H9 (cell line): ENCODE measurements around the gene ST6GAL2. TPM values are rescaled to one million over a fixed set of nuclear protein-coding genes. Genes with fewer than 3 reads are reported as not detected.

Experiments
- DNase-seq: peaks from one replicate; pipeline ENCODE4 v3.0.0-alpha.2; 2017
- H2AFZ ChIP-seq: one replicate; pipeline ENCODE4 v1.6.1; 2013; ENCODE audit warnings: mild to moderate bottlenecking, low read length, control low read depth, moderate library complexity
- H2AK5ac ChIP-seq: 2 replicates; pipeline ENCODE4 v1.6.1; 2013; ENCODE audit warnings: low read length, control low read depth, mixed read lengths; ENCODE audit not compliant: insufficient read length
- H2BK120ac ChIP-seq: one replicate; pipeline ENCODE4 v1.6.1; 2013; ENCODE audit warnings: low read depth, mild to moderate bottlenecking, low read length, control low read depth, inconsistent platforms; ENCODE audit not compliant: poor library complexity, severe bottlenecking
- H2BK12ac ChIP-seq: 2 replicates; pipeline ENCODE4 v1.6.1; 2013; ENCODE audit warnings: low read length, control low read depth, mixed read lengths, low read depth; ENCODE audit not compliant: insufficient read length
- H2BK15ac ChIP-seq: 2 replicates; pipeline ENCODE4 v1.6.1; 2013; ENCODE audit warnings: low read depth, low read length, control low read depth
- H2BK20ac ChIP-seq: one replicate; pipeline ENCODE4 v1.6.1; 2013; ENCODE audit warnings: low read depth, mild to moderate bottlenecking, low read length, control low read depth, inconsistent platforms; ENCODE audit not compliant: poor library complexity, severe bottlenecking
- H2BK5ac ChIP-seq: 2 replicates; pipeline ENCODE4 v1.6.1; 2013; ENCODE audit warnings: low read length, control low read depth, mixed read lengths; ENCODE audit not compliant: insufficient read length
- H3K14ac ChIP-seq: 2 replicates; pipeline ENCODE4 v1.6.1; 2013; ENCODE audit warnings: low read length, control low read depth; ENCODE audit not compliant: insufficient read depth
- H3K18ac ChIP-seq: 2 replicates; pipeline ENCODE4 v1.6.1; 2013; ENCODE audit warnings: low read depth, mild to moderate bottlenecking, mixed read lengths, low read length, control low read depth; ENCODE audit not compliant: insufficient read length
- H3K23ac ChIP-seq: 2 replicates; pipeline ENCODE4 v1.6.1; 2013; ENCODE audit warnings: low read length, control low read depth, mixed read lengths, low read depth; ENCODE audit not compliant: insufficient read length
- H3K23me2 ChIP-seq: 2 replicates; pipeline ENCODE4 v1.6.1; 2013; ENCODE audit warnings: low read depth, mild to moderate bottlenecking, mixed read lengths, low read length, control low read depth; ENCODE audit not compliant: insufficient read length, poor library complexity, severe bottlenecking
- H3K27ac ChIP-seq: 2 replicates; pipeline ENCODE4 v1.5.1; 2013; ENCODE audit warnings: low read length, control low read depth, mixed read lengths, low read depth; ENCODE audit not compliant: insufficient read length
- H3K27me3 ChIP-seq: 2 replicates; pipeline ENCODE4 v1.6.1; 2013; ENCODE audit warnings: low read length, control low read depth, inconsistent platforms; ENCODE audit not compliant: insufficient read depth
- H3K4ac ChIP-seq: 2 replicates; pipeline ENCODE4 v1.6.1; 2013; ENCODE audit warnings: low read depth, mild to moderate bottlenecking, control low read depth, inconsistent platforms, low read length, moderate library complexity
- H3K4me1 ChIP-seq: 2 replicates; pipeline ENCODE4 v1.6.1; 2013; ENCODE audit warnings: low read length, control low read depth, inconsistent platforms; ENCODE audit not compliant: insufficient read depth
- H3K4me2 ChIP-seq: 2 replicates; pipeline ENCODE4 v1.6.1; 2013; ENCODE audit warnings: low read length, control low read depth, mixed read lengths; ENCODE audit not compliant: insufficient read length, insufficient read depth
- H3K56ac ChIP-seq: 2 replicates; pipeline ENCODE4 v1.6.1; 2013; ENCODE audit warnings: low read depth, mild to moderate bottlenecking, mixed read lengths, low read length, control low read depth; ENCODE audit not compliant: insufficient read length
- H3K79me1 ChIP-seq: 2 replicates; pipeline ENCODE4 v1.6.1; 2013; ENCODE audit warnings: low read depth, mild to moderate bottlenecking, moderate library complexity, low read length, control low read depth, inconsistent platforms; ENCODE audit not compliant: insufficient read depth, poor library complexity, severe bottlenecking
- H3K79me2 ChIP-seq: 2 replicates; pipeline ENCODE4 v1.6.1; 2013; ENCODE audit warnings: low read length, control low read depth, inconsistent platforms; ENCODE audit not compliant: insufficient read depth
- H3K9ac ChIP-seq: 2 replicates; pipeline ENCODE4 v1.6.1; 2013; ENCODE audit warnings: low read length, control low read depth, mixed read lengths; ENCODE audit not compliant: insufficient read length; ENCODE audit errors: extremely low read depth
- H3K9me3 ChIP-seq: one replicate; pipeline ENCODE4 v1.6.1; 2013; ENCODE audit warnings: low read depth, low read length, inconsistent platforms; ENCODE audit not compliant: control insufficient read depth
- H3T11ph ChIP-seq: one replicate; pipeline ENCODE4 v1.6.1; 2013; ENCODE audit warnings: mild to moderate bottlenecking, low read length, control low read depth, inconsistent platforms
- H4K20me1 ChIP-seq: one replicate; pipeline ENCODE4 v1.6.1; 2013; ENCODE audit not compliant: control insufficient read depth, insufficient read length, insufficient read depth
- H4K5ac ChIP-seq: 2 replicates; pipeline ENCODE4 v1.6.1; 2013; ENCODE audit warnings: low read depth, mild to moderate bottlenecking, mixed read lengths, low read length, control low read depth; ENCODE audit not compliant: insufficient read length
- H4K8ac ChIP-seq: replicated peaks from 2 replicates; pipeline ENCODE4 v1.6.1; 2013; ENCODE audit warnings: low read length, control low read depth, mixed read lengths, low read depth; ENCODE audit not compliant: insufficient read length
- H4K91ac ChIP-seq: 2 replicates; pipeline ENCODE4 v1.6.1; 2013; ENCODE audit warnings: low read depth, mild to moderate bottlenecking, moderate library complexity, mixed read lengths, low read length, control low read depth; ENCODE audit not compliant: insufficient read length
- H3K27ac Mint-ChIP-seq, 3 experiments: 2 replicates in 2 of 3; 3 replicates in 1 of 3; pipeline ENCODE4 v1.8.0; 2020 to 2021; ENCODE audit warnings: mixed read lengths in 3 of 3, mild to moderate bottlenecking in 1 of 3, moderate library complexity in 1 of 3
- H3K27me3 Mint-ChIP-seq: 2 replicates; pipeline ENCODE4 v1.8.0; 2021; ENCODE audit warnings: low read depth, mild to moderate bottlenecking, moderate library complexity, mixed read lengths
- H3K36me3 Mint-ChIP-seq, 3 experiments: 2 replicates in 2 of 3; 3 replicates in 1 of 3; pipeline ENCODE4 v1.8.0; 2020 to 2021; ENCODE audit warnings: low read depth in 3 of 3, mixed read lengths in 3 of 3; ENCODE audit not compliant: insufficient read depth in 1 of 3
- H3K4me1 Mint-ChIP-seq, 2 experiments: 2 replicates each; pipeline ENCODE4 v1.8.0; 2020; ENCODE audit warnings: mixed read lengths in 2 of 2
- H3K4me3 Mint-ChIP-seq, 2 experiments: 2 replicates in 1 of 2; 3 replicates in 1 of 2; pipeline ENCODE4 v1.8.0; 2020 to 2021; ENCODE audit warnings: mild to moderate bottlenecking in 2 of 2, mixed read lengths in 2 of 2, moderate library complexity in 1 of 2
- H3K9me3 Mint-ChIP-seq, 2 experiments: 2 replicates in 1 of 2; 3 replicates in 1 of 2; pipeline ENCODE4 v1.8.0; 2020; ENCODE audit warnings: mild to moderate bottlenecking in 2 of 2, mixed read lengths in 2 of 2, moderate library complexity in 1 of 2
- CTCF ChIP-seq: fragments of 200-600 bp; sonication (generic); conservative IDR thresholded peaks from 3 replicates; pipeline ENCODE4 v1.8.0; 2021; ENCODE audit warnings: antibody characterized with exemption, mild to moderate bottlenecking
- WGBS: extraction: QIAGEN DNeasy Blood & Tissue Kit; methylation state at CpG from one replicate; pipeline ENCODE4 v1.1.7; 2013; ENCODE audit warnings: missing lambda C conversion rate, low lambda C conversion rate, mixed read lengths; ENCODE audit not compliant: insufficient read length; ENCODE audit errors: extremely low coverage; 5-methylcytosine and 5-hydroxymethylcytosine counted together
- total RNA-seq: library from RNA; stranded (reverse); gene quantifications from 2 replicates; pipeline ENCODE4 v1.2.1, GENCODE V29; 2021

ST6GAL2 gene
- total RNA-seq, 1 experiment from 2014 or later, result 7.6 TPM

- Histone ChIP-seq H3K23me2 (peaks cover 18% of the 10 kb centered on the region), H4K20me1 (no peaks in the 10 kb centered on the region), H3K27ac (no peak overlapping the region), H2BK15ac (no peak overlapping the region), H3K14ac (peak overlapping the region; percentile 77), H3T11ph (no peak overlapping the region), H2AK5ac (no peak overlapping the region), H2BK20ac (no peak overlapping the region), H2BK5ac (no peak overlapping the region), H3K79me2 (no peaks in the 10 kb centered on the region; the same call in 1 of the 2 replicates), H4K91ac (no peak overlapping the region), H3K4ac (no peak overlapping the region), H3K56ac (no peak overlapping the region), H3K23ac (no peak overlapping the region), H2BK120ac (no peak overlapping the region), H3K4me1 (no peaks in the 10 kb centered on the region; the same call in 1 of the 2 replicates), H4K8ac (no peak overlapping the region), H3K9ac (peak overlapping the region; percentile 29), H3K79me1 (no peaks in the 10 kb centered on the region), H3K27me3 (no peaks in the 10 kb centered on the region; the same call in 1 of the 2 replicates), H3K18ac (peak overlapping the region; percentile 74), H2AFZ (no peak overlapping the region), H2BK12ac (no peak overlapping the region), H4K5ac (no peak overlapping the region), H3K9me3 (no peaks in the 10 kb centered on the region), H3K4me2 (peak overlapping the region; percentile 79)
- peak overlapping the region; percentile 73 to 86 for H3K4me3 Mint-ChIP-seq
- peaks cover 42% of the 10 kb centered on the region for H3K27me3 Mint-ChIP-seq
- TF ChIP-seq CTCF, result no peak
- WGBS, result no CpG with 5 or more reads among the region's 71 CpGs
- H3K27ac Mint-ChIP-seq, result peak overlapping the region in 1 of 3 experiments; percentile 89; a peak in 2 of 7 replicates
- no peaks in the 10 kb centered on the region; a peak in 2 of 5 replicates for H3K9me3 Mint-ChIP-seq
- peaks cover 55 to 56% of the 10 kb centered on the region in 2 experiments for H3K4me1 Mint-ChIP-seq
- peak; percentile 78 for DNase-seq
- H3K36me3 Mint-ChIP-seq, result peaks cover 0 to 4% (median 0%) of the 10 kb centered on the region in 3 experiments; a peak in 1 of 7 replicates
Observed at GRCh38 chr2:106886916-106887758, 1.2 kb upstream of the ST6GAL2 start.
